SH-SY5Y (cell line): ENCODE data around the gene CCDC14.

Experiments used
- GATA2 ChIP-seq: IDR thresholded peaks from 2 replicates; pipeline ENCODE4 v1.6.1; 2011; ENCODE audit warnings: mild to moderate bottlenecking, low read depth, low read length
- GATA3 ChIP-seq: IDR thresholded peaks from 2 replicates; pipeline ENCODE4 v1.6.1; 2011; ENCODE audit warnings: low read depth, mild to moderate bottlenecking, low read length, moderate library complexity

DNA sequence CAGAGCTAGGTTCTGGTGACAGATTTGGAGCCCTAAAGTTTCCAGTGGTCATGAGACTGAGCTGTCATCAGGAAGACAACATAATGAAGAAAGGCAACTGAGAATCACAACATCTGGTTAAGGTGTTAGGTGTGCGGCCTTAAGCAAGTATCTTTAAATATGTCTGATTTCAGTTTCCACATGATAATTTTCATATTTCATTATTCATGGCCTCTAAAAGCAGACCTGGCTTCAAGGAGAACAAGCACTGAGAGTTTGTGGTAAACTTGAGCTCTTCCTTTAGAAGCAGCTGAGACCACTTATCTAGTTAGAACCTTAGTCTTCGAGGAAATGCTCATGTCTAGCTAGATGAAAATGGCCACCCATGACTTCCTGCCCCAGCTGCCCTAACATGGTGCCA, 51.2 kb downstream of the CCDC14 start:
- TF ChIP-seq GATA2 (no peak), GATA3 (no peak)
